NB4 (cell line): Measurements from ENCODE around the gene TNXB.

Source experiments
- CTCF ChIP-seq: IDR thresholded peaks from one replicate; pipeline ENCODE4 v1.5.1; 2012; ENCODE audit warnings: low read depth, low read length
- MYC ChIP-seq: IDR thresholded peaks from 2 replicates; pipeline ENCODE4 v1.6.1; 2011; ENCODE audit warnings: low read depth, low read length
- POLR2A ChIP-seq: IDR thresholded peaks from 2 replicates; pipeline ENCODE4 v1.6.1; 2011; ENCODE audit warnings: mild to moderate bottlenecking; ENCODE audit not compliant: insufficient read length; ENCODE audit errors: extremely low read depth
- TF ChIP-seq, protein P1 (sequence below): IDR thresholded peaks from 2 replicates; pipeline ENCODE4 v1.6.1; 2011; ENCODE audit warnings: low read depth, low read length

DNA sequence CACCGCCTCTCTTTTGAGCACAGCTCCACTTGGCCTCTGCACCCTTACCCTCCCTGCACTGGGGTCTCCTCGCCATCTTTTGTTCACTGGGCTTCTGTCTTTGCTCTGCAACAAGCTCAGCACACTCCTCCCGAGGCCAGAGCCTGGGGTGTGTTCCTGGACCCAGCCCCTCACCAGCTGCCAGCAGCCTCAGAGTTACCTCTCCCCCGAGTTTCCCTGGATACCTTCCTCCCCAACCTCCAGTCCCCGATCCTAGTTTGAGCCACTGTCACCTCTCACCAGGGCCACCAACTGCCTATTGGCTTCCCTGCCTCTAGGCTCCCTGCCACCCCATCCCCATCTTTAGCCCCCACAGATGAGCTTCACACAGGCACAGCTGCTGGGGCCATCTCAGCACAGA is 58.6 kb downstream of the TNXB start:
- TF ChIP-seq CTCF = no peak
- TF ChIP-seq, protein P1, sequence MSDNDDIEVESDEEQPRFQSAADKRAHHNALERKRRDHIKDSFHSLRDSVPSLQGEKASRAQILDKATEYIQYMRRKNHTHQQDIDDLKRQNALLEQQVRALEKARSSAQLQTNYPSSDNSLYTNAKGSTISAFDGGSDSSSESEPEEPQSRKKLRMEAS = no peak
- no peak for TF ChIP-seq POLR2A
- TF ChIP-seq MYC = no peak
